Common myeloid progenitor, CD34-positive (primary cell): ENCODE results near the gene MEF2D.
A peak's percentile ranks its signal among the peaks of the same experiment; 100 is the strongest.

ENCODE experiments used
- CTCF ChIA-PET: fragments of 350-600 bp; sonication (Branson Sonifier 250); formaldehyde crosslinking; loops from one replicate; lab custom pipeline; 2021; ENCODE audit warnings: antibody characterized with exemption; lab: Charles Lee
- POLR2A ChIA-PET: fragments of 350-600 bp; sonication (Branson Sonifier 250); formaldehyde crosslinking; loops from one replicate; lab custom pipeline; 2021; ENCODE audit warnings: antibody characterized with exemption; lab: Charles Lee
- DNase-seq, 3 donors: peaks; one replicate each; pipeline versions ENCODE4 v3.0.0 to v3.0.0-alpha.2; 2013
- H3K27ac ChIP-seq, 2 experiments: 1 replicate in 1 of 2; 2 replicates in 1 of 2; pipeline ENCODE4 v1.7.0; 2013; ENCODE audit warnings: inconsistent platforms in 2 of 2, low read length in 2 of 2, mild to moderate bottlenecking in 2 of 2, low read depth in 1 of 2, moderate library complexity in 1 of 2; ENCODE audit not compliant: severe bottlenecking in 2 of 2, insufficient read depth in 1 of 2, poor library complexity in 1 of 2
- H3K27me3 ChIP-seq, 5 experiments: replicated peaks in 2 of 5; 1 replicate in 3 of 5; 2 replicates in 2 of 5; pipeline versions ENCODE4 v1.6.1 to v1.7.0; 2013; ENCODE audit warnings: low read length in 4 of 5, mild to moderate bottlenecking in 2 of 5, moderate library complexity in 2 of 5, inconsistent platforms in 1 of 5; ENCODE audit not compliant: insufficient read depth in 5 of 5, control insufficient read depth in 4 of 5
- H3K36me3 ChIP-seq, 4 experiments: 1 replicate in 2 of 4; 2 replicates in 2 of 4; pipeline versions ENCODE4 v1.6.1 to v1.7.0; 2013; ENCODE audit warnings: low read length in 3 of 4, control low read depth in 1 of 4, mild to moderate bottlenecking in 1 of 4; ENCODE audit not compliant: control insufficient read depth in 4 of 4, insufficient read depth in 4 of 4
- H3K4me1 ChIP-seq, 4 experiments: 1 replicate in 3 of 4; 2 replicates in 1 of 4; pipeline versions ENCODE4 v1.6.1 to v1.7.1; 2013; ENCODE audit warnings: low read length in 3 of 4, mild to moderate bottlenecking in 3 of 4, control low read depth in 1 of 4, inconsistent platforms in 1 of 4, moderate library complexity in 1 of 4; ENCODE audit not compliant: control insufficient read depth in 4 of 4, insufficient read depth in 4 of 4; ENCODE audit errors: control extremely low read depth in 1 of 4
- H3K4me3 ChIP-seq, 7 experiments: 1 replicate in 4 of 7; 2 replicates in 3 of 7; pipeline versions ENCODE4 v1.5.1 to v1.7.0; 2013; ENCODE audit warnings: mild to moderate bottlenecking in 7 of 7, low read length in 6 of 7, moderate library complexity in 6 of 7, inconsistent platforms in 2 of 7, low read depth in 2 of 7, control low read depth in 1 of 7; ENCODE audit not compliant: insufficient read depth in 4 of 7, control insufficient read depth in 1 of 7; ENCODE audit errors: extremely low read depth in 1 of 7
- H3K9me3 ChIP-seq, 5 experiments: 1 replicate in 4 of 5; 2 replicates in 1 of 5; pipeline versions ENCODE4 v1.6.1 to v1.7.1; 2013; ENCODE audit warnings: low read length in 4 of 5, mild to moderate bottlenecking in 2 of 5, inconsistent platforms in 1 of 5, low read depth in 1 of 5, moderate library complexity in 1 of 5; ENCODE audit not compliant: control insufficient read depth in 4 of 5, insufficient read depth in 2 of 5; ENCODE audit errors: control extremely low read depth in 1 of 5
- WGBS: methylation state at CpG from one replicate; pipeline ENCODE4 v1.1.5; 2013; ENCODE audit not compliant: insufficient coverage; 5-methylcytosine and 5-hydroxymethylcytosine counted together

MEF2D gene

DNA sequence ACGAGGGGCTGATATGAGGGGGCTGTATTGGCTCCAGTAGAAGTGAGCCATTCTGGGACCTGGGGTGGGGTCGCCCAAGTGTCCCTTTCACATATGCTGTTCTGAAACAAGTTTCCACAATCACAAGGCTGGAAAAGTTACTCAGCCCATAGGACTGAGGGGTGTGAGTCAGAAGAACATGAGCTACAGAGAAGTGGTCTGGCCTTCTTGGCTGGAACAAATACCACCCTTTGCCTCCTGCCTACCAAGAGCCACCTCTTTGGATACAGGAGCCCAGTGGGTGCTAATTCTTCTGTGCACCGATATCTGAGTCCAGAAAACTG is 42.4 kb downstream of the MEF2D start:
- Histone ChIP-seq H3K36me3 (peaks cover 0 to 1% (median 1%) of the 10 kb centered on the region in 4 experiments), H3K27me3 (no peaks in the 10 kb centered on the region), H3K9me3 (no peaks in the 10 kb centered on the region), H3K4me3 (no peak overlapping the region), H3K4me1 (peaks cover 2 to 23% (median 17%) of the 10 kb centered on the region in 4 experiments), H3K27ac (no peak overlapping the region)
- POLR2A ChIA-PET, result no interaction called here
- 100% methylated on average over 2 of the region's 3 CpGs for WGBS
- no peak for DNase-seq
- CTCF ChIA-PET, result interaction anchor here (0.6 to 4.0 kb wide), 7 partner anchors 11 to 147 kb away, joined by 3 to 17 read pairs (median 5); no protein-coding TSS in a partner anchor

DNA sequence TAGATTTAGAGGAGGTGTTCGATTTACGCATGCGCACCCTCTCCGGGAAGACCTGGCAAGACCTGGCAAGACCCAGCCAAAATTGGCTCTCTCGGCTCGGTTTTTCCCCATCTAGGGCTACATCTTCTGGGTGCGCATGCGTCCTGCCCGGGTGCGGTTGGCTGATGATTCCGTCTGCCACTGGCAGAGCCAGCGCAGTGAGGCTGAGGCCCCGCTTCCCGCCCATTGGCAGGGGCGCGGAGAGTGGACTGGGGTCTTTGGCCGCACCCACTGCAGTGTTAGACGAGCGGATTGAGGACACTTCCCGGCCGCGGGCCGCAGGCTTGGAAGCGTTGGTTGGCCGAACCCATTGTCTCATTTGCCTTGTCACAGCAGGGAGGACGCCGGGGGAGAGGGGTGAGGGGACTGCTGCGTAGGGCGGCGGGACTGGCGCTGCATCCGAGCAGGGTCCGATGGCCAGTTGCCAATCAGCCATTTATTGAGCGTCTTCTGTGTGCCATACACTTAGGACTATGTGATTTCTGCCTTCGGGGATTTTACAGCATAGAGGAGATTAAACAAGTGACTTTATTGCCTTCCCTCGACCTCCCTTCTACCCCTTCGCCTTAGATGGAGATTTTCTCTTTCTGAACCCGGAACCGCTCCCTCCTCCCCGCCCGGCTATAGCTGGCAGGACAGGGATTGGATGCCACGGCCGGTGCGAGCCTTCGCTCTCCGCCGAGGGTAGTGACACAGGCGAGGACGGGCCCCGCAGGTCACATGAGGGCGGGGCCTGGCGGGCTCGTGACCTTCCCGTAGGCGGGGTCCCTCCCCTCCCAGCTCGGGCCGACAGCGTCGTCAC is 43.7 kb downstream of the MEF2D start:
- peak; percentile 98 to 99 (median 98) for DNase-seq
- Histone ChIP-seq H3K27ac (peak overlapping the region; percentile 64 to 89), H3K9me3 (no peaks in the 10 kb centered on the region), H3K36me3 (no peaks in the 10 kb centered on the region), H3K27me3 (peaks cover 0 to 1% (median 0%) of the 10 kb centered on the region in 5 experiments), H3K4me3 (peak overlapping the region; percentile 36 to 81 (median 74)), H3K4me1 (peaks cover 5 to 26% (median 17%) of the 10 kb centered on the region in 4 experiments)
- ChIA-PET CTCF (interaction anchor here (0.7 to 3.0 kb wide), 12 partner anchors 11 to 156 kb away, joined by 3 to 20 read pairs (median 5); partner anchors contain the start of gene MEF2D), POLR2A (interaction anchor here (0.6 to 1.3 kb wide), 5 partner anchors 9 to 152 kb away, joined by 3 to 7 read pairs (median 4); partner anchors contain the start of gene MEF2D)
- WGBS, result 0% methylated on average over 43 of the region's 59 CpGs

DNA sequence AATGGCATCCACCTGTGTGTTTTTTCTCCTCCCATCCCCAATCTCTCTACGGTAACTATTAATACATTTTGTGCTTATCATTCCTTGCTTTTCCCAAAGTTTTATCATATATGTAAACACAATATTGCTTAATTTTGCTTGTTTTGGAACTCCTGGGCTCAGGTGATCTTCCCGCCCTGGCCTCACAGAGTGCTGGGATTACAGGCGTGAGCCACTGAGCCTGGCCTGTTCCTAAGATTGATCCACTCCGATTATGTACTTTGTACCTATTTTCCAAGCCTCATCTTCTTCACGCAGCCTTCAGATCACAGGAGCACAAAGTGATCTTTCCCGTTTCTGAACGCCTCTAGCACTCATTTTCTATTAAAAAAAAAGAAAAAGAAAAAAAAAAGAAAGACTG is 45.2 kb downstream of the MEF2D start:
- ChIA-PET POLR2A (interaction anchor here (0.6 kb wide), 1 partner anchor 28 kb away, joined by 3 read pairs; no protein-coding TSS in a partner anchor), CTCF (interaction anchor here (1.5 to 3.0 kb wide), 3 partner anchors 10 to 153 kb away, joined by 5 to 20 read pairs (median 11); no protein-coding TSS in a partner anchor)
- H3K27ac ChIP-seq, result no peak overlapping the region
- no peak for DNase-seq
- H3K27me3 ChIP-seq, result peaks cover 0 to 6% (median 0%) of the 10 kb centered on the region in 5 experiments
- H3K36me3 ChIP-seq, result no peaks in the 10 kb centered on the region
- WGBS, result 100% methylated on average over 4 of the region's 7 CpGs
- no peak overlapping the region for H3K4me3 ChIP-seq
- H3K9me3 ChIP-seq, result no peaks in the 10 kb centered on the region
- H3K4me1 ChIP-seq, result peaks cover 5 to 26% (median 17%) of the 10 kb centered on the region in 4 experiments

DNA sequence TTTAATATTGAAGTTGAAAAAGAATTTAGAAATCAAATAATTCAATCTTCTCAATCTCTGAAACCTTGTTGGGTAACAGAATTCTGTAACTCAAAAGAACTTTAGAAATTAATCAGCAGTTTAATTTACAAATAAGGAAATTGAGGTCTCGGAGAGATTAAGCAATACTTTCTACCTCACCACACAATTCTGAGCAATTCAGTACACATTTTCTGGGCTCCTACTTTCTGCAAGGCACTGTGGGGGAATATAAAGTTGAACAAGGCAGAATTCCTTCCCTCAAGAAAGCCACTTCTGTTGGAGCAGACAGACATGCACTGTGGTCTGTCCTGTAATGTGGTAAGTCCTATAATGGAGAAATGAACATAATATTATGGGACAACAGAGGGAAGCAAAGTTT is 47.7 kb downstream of the MEF2D start:
- Histone ChIP-seq H3K27ac (no peak overlapping the region), H3K4me3 (no peak overlapping the region), H3K4me1 (peaks cover 5 to 26% (median 15%) of the 10 kb centered on the region in 4 experiments), H3K36me3 (no peaks in the 10 kb centered on the region), H3K27me3 (peaks cover 0 to 8% (median 0%) of the 10 kb centered on the region in 5 experiments), H3K9me3 (no peaks in the 10 kb centered on the region)
- CTCF ChIA-PET, result interaction anchor here (1.0 to 1.9 kb wide), 2 partner anchors 27 to 68 kb away, joined by 3 to 9 read pairs; no protein-coding TSS in a partner anchor
- POLR2A ChIA-PET, result no interaction called here
- no CpG with 5 or more reads among the region's 1 CpG for WGBS
- no peak for DNase-seq

DNA sequence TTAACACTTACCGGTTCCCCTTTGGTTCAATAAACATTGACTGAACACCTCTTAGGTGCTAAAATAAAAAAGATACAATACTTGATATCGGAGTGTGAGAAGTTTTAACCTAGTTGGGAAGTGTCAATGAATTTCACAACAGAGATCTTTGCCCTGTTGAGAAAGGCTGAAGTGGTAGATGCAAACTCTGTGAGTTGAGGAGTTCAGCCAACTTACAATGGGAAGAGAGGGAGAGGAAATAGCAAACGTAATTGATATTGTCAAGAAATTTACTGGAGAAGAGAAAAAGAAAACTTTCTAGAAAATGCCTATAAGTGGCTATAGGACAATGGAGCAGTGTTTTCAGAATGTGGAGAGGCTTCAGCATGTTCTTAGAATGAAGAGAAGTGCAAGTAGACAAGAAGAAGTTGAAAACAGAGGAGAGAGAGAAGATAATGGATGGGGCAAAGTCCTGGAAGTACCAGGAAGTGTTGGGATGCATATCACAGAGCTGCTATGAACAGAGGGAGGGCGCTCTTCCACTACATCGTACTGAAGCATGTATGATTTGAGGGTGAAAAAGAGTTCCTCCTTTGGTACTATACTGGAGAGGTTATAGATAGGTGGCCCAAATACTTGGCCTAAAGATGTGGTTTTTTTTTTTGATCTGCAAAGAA is 48.9 kb downstream of the MEF2D start:
- H3K27me3 ChIP-seq, result peaks cover 0 to 8% (median 0%) of the 10 kb centered on the region in 5 experiments
- POLR2A ChIA-PET, result interaction anchor here (0.6 kb wide), 1 partner anchor 234 kb away, joined by 3 read pairs; no protein-coding TSS in a partner anchor
- H3K36me3 ChIP-seq, result no peaks in the 10 kb centered on the region
- no peaks in the 10 kb centered on the region for H3K9me3 ChIP-seq
- no peak overlapping the region for H3K27ac ChIP-seq
- 76% methylated on average over 4 of the region's 5 CpGs for WGBS
- no peak for DNase-seq
- CTCF ChIA-PET, result interaction anchor here (0.8 to 1.9 kb wide), 3 partner anchors 32 to 74 kb away, joined by 3 to 9 read pairs (median 3); no protein-coding TSS in a partner anchor
- H3K4me3 ChIP-seq, result no peak overlapping the region
- H3K4me1 ChIP-seq, result peaks cover 3 to 15% (median 6%) of the 10 kb centered on the region in 4 experiments

DNA sequence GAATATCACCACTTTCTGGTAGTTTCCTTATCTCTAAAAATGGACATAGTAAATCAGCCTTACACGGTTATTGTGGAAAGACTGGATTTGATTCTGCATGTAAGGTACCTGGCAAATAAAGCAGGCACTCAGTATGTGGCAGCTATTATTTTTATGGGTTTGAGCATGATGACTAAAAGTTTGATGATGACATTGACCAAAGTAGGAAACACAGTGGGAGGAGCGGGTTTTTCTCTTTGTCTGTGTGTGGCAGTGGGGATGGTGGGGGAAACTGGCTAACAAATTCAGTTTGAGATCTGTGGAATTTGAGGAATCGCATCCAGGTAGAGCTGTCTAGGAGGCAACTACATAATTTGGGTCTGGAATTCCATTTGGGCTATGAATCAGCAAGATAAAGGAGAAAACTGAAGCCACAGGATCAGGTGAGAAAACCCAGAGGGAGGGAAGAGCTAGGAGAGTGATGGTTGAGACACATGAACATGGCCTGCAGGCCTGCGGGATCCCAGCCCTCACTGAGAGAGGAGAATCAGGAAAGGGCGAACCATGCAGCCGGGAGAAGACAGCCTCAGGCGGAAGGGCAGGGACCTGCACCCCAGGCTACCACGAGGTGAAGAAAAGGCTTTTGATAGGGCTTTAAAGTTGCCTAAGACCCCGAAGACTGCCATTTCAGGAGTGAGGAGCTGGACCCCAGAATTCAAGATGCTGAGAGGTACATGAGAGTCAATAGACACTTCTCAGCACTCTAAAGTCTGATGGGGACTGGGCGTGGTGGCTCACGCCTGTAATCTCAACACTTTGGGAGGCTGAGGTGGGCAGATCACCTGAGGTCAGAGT is 52.2 kb downstream of the MEF2D start:
- CTCF ChIA-PET, result interaction anchor here (3.6 to 6.6 kb wide), 2 partner anchors 64 to 70 kb away, joined by 35 to 166 read pairs; no protein-coding TSS in a partner anchor
- H3K27ac ChIP-seq, result no peak overlapping the region
- no peaks in the 10 kb centered on the region for H3K9me3 ChIP-seq
- H3K27me3 ChIP-seq, result peaks cover 6 to 20% (median 17%) of the 10 kb centered on the region in 5 experiments
- no peaks in the 10 kb centered on the region for H3K36me3 ChIP-seq
- no peak overlapping the region for H3K4me3 ChIP-seq
- no peak for DNase-seq
- WGBS, result 93% methylated on average over 8 of the region's 11 CpGs
- peaks cover 0 to 5% (median 3%) of the 10 kb centered on the region in 4 experiments for H3K4me1 ChIP-seq
- POLR2A ChIA-PET, result no interaction called here
